IMR-90 (cell line): ENCODE measurements around the gene SH3RF2.
"Not testable (repeated sequence)": the region's sequence is repeated elsewhere in the genome, so short reads cannot be mapped to it uniquely, and the experiment has no call there.

ENCODE experiments used
- BHLHE40 ChIP-seq: fragments of 150-350 bp; IDR thresholded peaks from 2 replicates; pipeline ENCODE4 v1.6.1; 2016; ENCODE audit warnings: mild to moderate bottlenecking, low read depth, low read length
- CHD1 ChIP-seq: IDR thresholded peaks from 2 replicates; pipeline ENCODE4 v1.6.1; 2012; ENCODE audit warnings: low read depth, low read length, improper control_type of control experiment
- CTCF ChIP-seq: conservative IDR thresholded peaks from 2 replicates; pipeline ENCODE4 v1.5.1; 2012; ENCODE audit warnings: mild to moderate bottlenecking, low read depth, low read length, improper control_type of control experiment
- MAFK ChIP-seq: IDR thresholded peaks from 2 replicates; pipeline ENCODE4 v1.6.1; 2012; ENCODE audit warnings: low read depth, low read length, improper control_type of control experiment
- MAZ ChIP-seq: IDR thresholded peaks from 2 replicates; pipeline ENCODE4 v1.6.1; 2012; ENCODE audit warnings: low read depth, mild to moderate bottlenecking, low read length, improper control_type of control experiment, moderate library complexity, borderline replicate concordance
- POLR2A ChIP-seq: IDR thresholded peaks from 2 replicates; pipeline ENCODE4 v1.6.1; 2012; ENCODE audit warnings: mild to moderate bottlenecking, low read depth, low read length
- RAD21 ChIP-seq: IDR thresholded peaks from 2 replicates; pipeline ENCODE4 v1.6.1; 2012; ENCODE audit warnings: low read length, improper control_type of control experiment
- RCOR1 ChIP-seq: IDR thresholded peaks from 2 replicates; pipeline ENCODE4 v1.6.1; 2012; ENCODE audit warnings: mild to moderate bottlenecking, low read length, improper control_type of control experiment; ENCODE audit not compliant: insufficient replicate concordance
- RFX5 ChIP-seq: IDR thresholded peaks from 2 replicates; pipeline ENCODE4 v1.8.0; 2012; ENCODE audit warnings: low read depth, mild to moderate bottlenecking, low read length, moderate library complexity
- SMC3 ChIP-seq: fragments of 150-350 bp; IDR thresholded peaks from 2 replicates; pipeline ENCODE4 v1.6.1; 2016; ENCODE audit warnings: low read depth, mild to moderate bottlenecking, antibody characterized with exemption, low read length, moderate library complexity
- USF2 ChIP-seq: fragments of 150-350 bp; IDR thresholded peaks from 2 replicates; pipeline ENCODE4 v1.6.1; 2017; ENCODE audit warnings: mild to moderate bottlenecking, antibody characterized with exemption, low read length, low read depth
- TF ChIP-seq, protein P1 (sequence below): fragments of 150-350 bp; IDR thresholded peaks from 2 replicates; pipeline ENCODE4 v1.6.1; 2016; ENCODE audit warnings: low read depth, mild to moderate bottlenecking, low read length, moderate library complexity, borderline replicate concordance

- not testable (repeated sequence) for TF ChIP-seq CTCF, POLR2A, RFX5, CHD1, USF2, RCOR1, MAZ, SMC3, RAD21, MAFK, BHLHE40
- TF ChIP-seq, protein P1, sequence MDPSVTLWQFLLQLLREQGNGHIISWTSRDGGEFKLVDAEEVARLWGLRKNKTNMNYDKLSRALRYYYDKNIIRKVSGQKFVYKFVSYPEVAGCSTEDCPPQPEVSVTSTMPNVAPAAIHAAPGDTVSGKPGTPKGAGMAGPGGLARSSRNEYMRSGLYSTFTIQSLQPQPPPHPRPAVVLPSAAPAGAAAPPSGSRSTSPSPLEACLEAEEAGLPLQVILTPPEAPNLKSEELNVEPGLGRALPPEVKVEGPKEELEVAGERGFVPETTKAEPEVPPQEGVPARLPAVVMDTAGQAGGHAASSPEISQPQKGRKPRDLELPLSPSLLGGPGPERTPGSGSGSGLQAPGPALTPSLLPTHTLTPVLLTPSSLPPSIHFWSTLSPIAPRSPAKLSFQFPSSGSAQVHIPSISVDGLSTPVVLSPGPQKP: not testable (repeated sequence)
These were observed 45.0 kb upstream of the SH3RF2 start for GRCh38 chr5:145891378-145891777.
